ENCODE data around the gene CXorf51A.
"Not testable (repeated sequence)": the region's sequence is repeated elsewhere in the genome, so short reads cannot be mapped to it uniquely, and the experiment has no call there.

DNA sequence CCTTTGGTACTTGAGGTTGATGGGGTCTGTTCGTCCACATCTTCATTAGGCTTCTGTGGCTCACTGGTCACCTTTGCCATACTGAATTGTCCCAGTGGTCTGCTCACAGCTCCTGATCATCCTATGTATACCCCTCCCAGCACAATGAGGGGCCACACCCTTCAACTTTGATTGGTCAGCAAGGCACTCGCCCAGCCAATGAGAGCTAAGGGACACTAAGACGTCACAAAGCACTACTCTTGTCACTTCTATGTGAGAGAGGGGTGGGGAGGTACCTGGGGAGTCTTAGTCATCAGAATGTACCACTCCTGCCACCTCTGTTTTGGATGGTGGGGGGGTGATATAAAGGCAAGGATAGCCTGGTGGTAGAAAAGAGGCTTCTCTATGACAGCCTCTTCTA is at the start of gene CXorf51A:
- TF ChIP-seq, protein P1, sequence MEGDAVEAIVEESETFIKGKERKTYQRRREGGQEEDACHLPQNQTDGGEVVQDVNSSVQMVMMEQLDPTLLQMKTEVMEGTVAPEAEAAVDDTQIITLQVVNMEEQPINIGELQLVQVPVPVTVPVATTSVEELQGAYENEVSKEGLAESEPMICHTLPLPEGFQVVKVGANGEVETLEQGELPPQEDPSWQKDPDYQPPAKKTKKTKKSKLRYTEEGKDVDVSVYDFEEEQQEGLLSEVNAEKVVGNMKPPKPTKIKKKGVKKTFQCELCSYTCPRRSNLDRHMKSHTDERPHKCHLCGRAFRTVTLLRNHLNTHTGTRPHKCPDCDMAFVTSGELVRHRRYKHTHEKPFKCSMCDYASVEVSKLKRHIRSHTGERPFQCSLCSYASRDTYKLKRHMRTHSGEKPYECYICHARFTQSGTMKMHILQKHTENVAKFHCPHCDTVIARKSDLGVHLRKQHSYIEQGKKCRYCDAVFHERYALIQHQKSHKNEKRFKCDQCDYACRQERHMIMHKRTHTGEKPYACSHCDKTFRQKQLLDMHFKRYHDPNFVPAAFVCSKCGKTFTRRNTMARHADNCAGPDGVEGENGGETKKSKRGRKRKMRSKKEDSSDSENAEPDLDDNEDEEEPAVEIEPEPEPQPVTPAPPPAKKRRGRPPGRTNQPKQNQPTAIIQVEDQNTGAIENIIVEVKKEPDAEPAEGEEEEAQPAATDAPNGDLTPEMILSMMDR (IDR thresholded peaks at IDR 0.05): not testable (repeated sequence)
- TF ChIP-seq POLR2A (IDR thresholded peaks at IDR 0.05): not testable (repeated sequence)

Data from prostate gland (tissue), 2 donors.